ENCODE data around the gene PXDN. TPM values are rescaled to one million over a fixed set of nuclear protein-coding genes. Genes with fewer than 3 reads are reported as not detected.

Gene PXDN
- total RNA-seq, 1 experiment from 2014 or later: 125 TPM

GRCh38 chr2:1709335-1709605, 35.0 kb downstream of the PXDN start:
- H3K79me2 ChIP-seq (ENCODE audit: low read length): peaks cover 86% of the 10 kb centered on the region
- H3K4me2 ChIP-seq (ENCODE audit: low read length): peak overlapping the region; percentile 88; the same call in 1 of the 2 replicates
- no TSS peak for BruUV-seq (replicated peaks)
- DNase-seq: no peak
- POLR2A ChIA-PET (ENCODE audit: unreplicated experiment): no interaction called here
- no peaks in the 10 kb centered on the region for H3K9me2 ChIP-seq (replicated peaks; ENCODE audit: low read length)
- CTCF ChIA-PET: no interaction called here
- H4K20me1 ChIP-seq (ENCODE audit: low read length): peaks cover 5% of the 10 kb centered on the region; the same call in 1 of the 2 replicates
- H3K27me3 ChIP-seq (ENCODE audit: low read length): no peaks in the 10 kb centered on the region
- ATAC-seq: no peak
- no peak overlapping the region for H2AFZ ChIP-seq (ENCODE audit: low read length)
- no peaks in the 10 kb centered on the region for H3K36me3 ChIP-seq (ENCODE audit: low read depth, low read length)
- peaks cover 4% of the 10 kb centered on the region for H3F3A ChIP-seq (ENCODE audit: low read length, unreplicated experiment)
- peak overlapping the region; percentile 99 for H3K27ac ChIP-seq (ENCODE audit: low read length)
- peaks cover 27% of the 10 kb centered on the region for H3K4me1 ChIP-seq (ENCODE audit: insufficient read depth, low read length)
- no peaks in the 10 kb centered on the region for H3K9me3 ChIP-seq (ENCODE audit: low read length)
- TF ChIP-seq CTCF (conservative IDR thresholded peaks at IDR 0.05; ENCODE audit: low read depth, low read length) (no peak), EZH2phosphoT487 (IDR thresholded peaks at IDR 0.05; ENCODE audit: borderline replicate concordance, low read length) (no peak), EZH2 (IDR thresholded peaks at IDR 0.05; ENCODE audit: low read length, unreplicated experiment) (no peak)
- H3K4me3 ChIP-seq (ENCODE audit: low read length): no peak overlapping the region
- H3K9ac ChIP-seq (ENCODE audit: low read length): peak overlapping the region; percentile 91
- intact Hi-C loops (cut with micrococcal nuclease): loop anchor here (2.0 kb wide), 1 partner anchor 34 kb away; no protein-coding TSS in a partner anchor

GRCh38 chr2:1708476-1709334, 35.6 kb downstream of the PXDN start:
- Histone ChIP-seq H3K79me2 (ENCODE audit: low read length) (peaks cover 80% of the 10 kb centered on the region), H3K4me1 (ENCODE audit: insufficient read depth, low read length) (peaks cover 27% of the 10 kb centered on the region), H3K4me3 (ENCODE audit: low read length) (peak overlapping the region; percentile 63; the same call in 1 of the 2 replicates), H3F3A (ENCODE audit: low read length, unreplicated experiment) (peaks cover 4% of the 10 kb centered on the region), H3K27me3 (ENCODE audit: low read length) (no peaks in the 10 kb centered on the region), H3K9me2 (replicated peaks; ENCODE audit: low read length) (no peaks in the 10 kb centered on the region), H3K36me3 (ENCODE audit: low read depth, low read length) (no peaks in the 10 kb centered on the region), H3K9me3 (ENCODE audit: low read length) (no peaks in the 10 kb centered on the region), H3K9ac (ENCODE audit: low read length) (peak overlapping the region; percentile 91), H4K20me1 (ENCODE audit: low read length) (peaks cover 5% of the 10 kb centered on the region; the same call in 1 of the 2 replicates), H2AFZ (ENCODE audit: low read length) (no peak overlapping the region), H3K27ac (ENCODE audit: low read length) (peak overlapping the region; percentile 99), H3K4me2 (ENCODE audit: low read length) (peak overlapping the region; percentile 88)
- peak; percentile 75 for DNase-seq
- TF ChIP-seq EZH2phosphoT487 (IDR thresholded peaks at IDR 0.05; ENCODE audit: borderline replicate concordance, low read length) (no peak), EZH2 (IDR thresholded peaks at IDR 0.05; ENCODE audit: low read length, unreplicated experiment) (no peak), CTCF (conservative IDR thresholded peaks at IDR 0.05; ENCODE audit: low read depth, low read length) (no peak)
- CTCF ChIA-PET: interaction anchor here (1.1 to 1.3 kb wide), 3 partner anchors 21 to 42 kb away, joined by 4 to 7 read pairs (median 5); no protein-coding TSS in a partner anchor
- no TSS peak for BruUV-seq (replicated peaks)
- ATAC-seq: peak; percentile 54
- intact Hi-C loops (cut with micrococcal nuclease): loop anchor here (1.0 to 2.0 kb wide), 4 partner anchors 9 to 34 kb away; no protein-coding TSS in a partner anchor
- POLR2A ChIA-PET (ENCODE audit: unreplicated experiment): interaction anchor here (1.0 to 1.6 kb wide), 5 partner anchors 14 to 23 kb away, joined by 3 to 14 read pairs (median 6); no protein-coding TSS in a partner anchor

Data from PC-3 (cell line).